SU-DHL-6 (cell line): ENCODE data around the gene COMMD2.

Experiments used
- EZH2phosphoT487 ChIP-seq: fragments of 200-600 bp; sonication (generic), shearing (Covaris generic); conservative IDR thresholded peaks from 2 replicates; pipeline ENCODE4 v1.6.1; 2018; ENCODE audit warnings: mild to moderate bottlenecking, antibody characterized with exemption, low read length, moderate library complexity, mixed read lengths
- TF ChIP-seq, protein P1 (sequence below): fragments of 200-600 bp; sonication (generic); IDR thresholded peaks from one replicate; pipeline ENCODE4 v1.5.1; 2017; ENCODE audit warnings: antibody characterized with exemption, mild to moderate bottlenecking, low read length, moderate library complexity; ENCODE audit not compliant: insufficient read depth, poor library complexity, severe bottlenecking

DNA sequence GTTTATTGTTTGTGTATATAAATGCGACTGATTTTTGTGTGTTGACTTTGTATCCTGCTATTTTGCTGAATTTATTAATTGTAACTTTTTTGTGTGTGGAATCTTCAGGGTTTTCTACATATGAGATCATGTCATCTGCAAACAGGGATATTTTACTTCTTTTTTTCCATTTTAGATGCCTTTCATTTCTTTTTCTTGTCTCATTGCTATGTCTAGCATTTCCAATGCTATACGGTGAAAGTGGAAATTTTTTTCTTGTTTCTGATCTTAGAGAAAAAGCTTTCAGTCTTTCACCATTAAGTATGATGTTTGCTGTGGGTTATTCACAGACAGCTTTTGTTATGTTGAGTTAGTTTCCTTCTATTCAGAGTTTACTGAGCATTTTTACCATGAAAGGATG is 31.4 kb downstream of the COMMD2 start:
- TF ChIP-seq, protein P1, sequence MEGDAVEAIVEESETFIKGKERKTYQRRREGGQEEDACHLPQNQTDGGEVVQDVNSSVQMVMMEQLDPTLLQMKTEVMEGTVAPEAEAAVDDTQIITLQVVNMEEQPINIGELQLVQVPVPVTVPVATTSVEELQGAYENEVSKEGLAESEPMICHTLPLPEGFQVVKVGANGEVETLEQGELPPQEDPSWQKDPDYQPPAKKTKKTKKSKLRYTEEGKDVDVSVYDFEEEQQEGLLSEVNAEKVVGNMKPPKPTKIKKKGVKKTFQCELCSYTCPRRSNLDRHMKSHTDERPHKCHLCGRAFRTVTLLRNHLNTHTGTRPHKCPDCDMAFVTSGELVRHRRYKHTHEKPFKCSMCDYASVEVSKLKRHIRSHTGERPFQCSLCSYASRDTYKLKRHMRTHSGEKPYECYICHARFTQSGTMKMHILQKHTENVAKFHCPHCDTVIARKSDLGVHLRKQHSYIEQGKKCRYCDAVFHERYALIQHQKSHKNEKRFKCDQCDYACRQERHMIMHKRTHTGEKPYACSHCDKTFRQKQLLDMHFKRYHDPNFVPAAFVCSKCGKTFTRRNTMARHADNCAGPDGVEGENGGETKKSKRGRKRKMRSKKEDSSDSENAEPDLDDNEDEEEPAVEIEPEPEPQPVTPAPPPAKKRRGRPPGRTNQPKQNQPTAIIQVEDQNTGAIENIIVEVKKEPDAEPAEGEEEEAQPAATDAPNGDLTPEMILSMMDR = no peak
- no peak for TF ChIP-seq EZH2phosphoT487
